ENCODE results near the gene COPB2.

The COPB2 gene

GRCh38 chr3:139425745-139426400, 36.4 kb upstream of the COPB2 start:
- no peaks in the 10 kb centered on the region for H3K9me3 ChIP-seq (ENCODE audit: insufficient read depth, low read length)
- TF ChIP-seq CTCF (IDR thresholded peaks at IDR 0.05; ENCODE audit: insufficient read depth, low read length, poor library complexity, severe bottlenecking) = no peak
- no peak for TF ChIP-seq EZH2phosphoT487 (conservative IDR thresholded peaks at IDR 0.05; ENCODE audit: low read length)
- H3K36me3 ChIP-seq (ENCODE audit: low read length) = no peaks in the 10 kb centered on the region
- H3K4me2 ChIP-seq (ENCODE audit: low read depth, low read length, poor library complexity, severe bottlenecking) = no peak overlapping the region
- no peaks in the 10 kb centered on the region for H3F3A ChIP-seq (ENCODE audit: insufficient read depth)
- no peak overlapping the region for H3K27ac ChIP-seq (ENCODE audit: low read depth, low read length)
- no peak overlapping the region for H2AFZ ChIP-seq (ENCODE audit: low read depth, low read length, severe bottlenecking)
- no peaks in the 10 kb centered on the region for H3K79me2 ChIP-seq (ENCODE audit: insufficient read depth, low read length)
- H4K20me1 ChIP-seq (ENCODE audit: low read depth, low read length) = no peaks in the 10 kb centered on the region
- no peak overlapping the region for H3K4me3 ChIP-seq (ENCODE audit: insufficient read depth, low read length, poor library complexity, severe bottlenecking)
- no peaks in the 10 kb centered on the region for H3K9me2 ChIP-seq (replicated peaks; ENCODE audit: insufficient read depth, low read length)
- H3K9ac ChIP-seq (ENCODE audit: low read length) = no peak overlapping the region
- no peaks in the 10 kb centered on the region for H3K27me3 ChIP-seq (ENCODE audit: low read length)

GRCh38 chr3:139423232-139423631, 33.8 kb upstream of the COPB2 start:
- Histone ChIP-seq H3K4me3 (ENCODE audit: insufficient read depth, low read length, poor library complexity, severe bottlenecking) (no peak overlapping the region), H3F3A (ENCODE audit: insufficient read depth) (no peaks in the 10 kb centered on the region), H4K20me1 (ENCODE audit: low read depth, low read length) (no peaks in the 10 kb centered on the region), H3K9ac (ENCODE audit: low read length) (no peak overlapping the region), H3K27me3 (ENCODE audit: low read length) (no peaks in the 10 kb centered on the region), H3K9me2 (replicated peaks; ENCODE audit: insufficient read depth, low read length) (no peaks in the 10 kb centered on the region), H3K79me2 (ENCODE audit: insufficient read depth, low read length) (no peaks in the 10 kb centered on the region), H3K27ac (ENCODE audit: low read depth, low read length) (no peak overlapping the region), H3K9me3 (ENCODE audit: insufficient read depth, low read length) (no peaks in the 10 kb centered on the region), H3K4me2 (ENCODE audit: low read depth, low read length, poor library complexity, severe bottlenecking) (no peak overlapping the region), H2AFZ (ENCODE audit: low read depth, low read length, severe bottlenecking) (no peak overlapping the region), H3K36me3 (ENCODE audit: low read length) (no peaks in the 10 kb centered on the region)
- TF ChIP-seq EZH2phosphoT487 (conservative IDR thresholded peaks at IDR 0.05; ENCODE audit: low read length) (no peak), CTCF (IDR thresholded peaks at IDR 0.05; ENCODE audit: insufficient read depth, low read length, poor library complexity, severe bottlenecking) (no peak)

GRCh38 chr3:139421460-139421859, 32.0 kb upstream of the COPB2 start:
- no peak overlapping the region for H3K27ac ChIP-seq (ENCODE audit: low read depth, low read length)
- H3K9me2 ChIP-seq (replicated peaks; ENCODE audit: insufficient read depth, low read length) = no peaks in the 10 kb centered on the region
- H3K36me3 ChIP-seq (ENCODE audit: low read length) = no peaks in the 10 kb centered on the region
- H3K79me2 ChIP-seq (ENCODE audit: insufficient read depth, low read length) = no peaks in the 10 kb centered on the region
- H3K9me3 ChIP-seq (ENCODE audit: insufficient read depth, low read length) = no peaks in the 10 kb centered on the region
- H3K9ac ChIP-seq (ENCODE audit: low read length) = no peak overlapping the region
- H3K4me3 ChIP-seq (ENCODE audit: insufficient read depth, low read length, poor library complexity, severe bottlenecking) = no peak overlapping the region
- no peak overlapping the region for H2AFZ ChIP-seq (ENCODE audit: low read depth, low read length, severe bottlenecking)
- TF ChIP-seq CTCF (IDR thresholded peaks at IDR 0.05; ENCODE audit: insufficient read depth, low read length, poor library complexity, severe bottlenecking) (no peak), EZH2phosphoT487 (conservative IDR thresholded peaks at IDR 0.05; ENCODE audit: low read length) (no peak)
- H3K4me2 ChIP-seq (ENCODE audit: low read depth, low read length, poor library complexity, severe bottlenecking) = no peak overlapping the region
- H3K27me3 ChIP-seq (ENCODE audit: low read length) = no peaks in the 10 kb centered on the region
- H3F3A ChIP-seq (ENCODE audit: insufficient read depth) = no peaks in the 10 kb centered on the region
- no peaks in the 10 kb centered on the region for H4K20me1 ChIP-seq (ENCODE audit: low read depth, low read length)
